ENCODE data around the gene NDUFS3.
"Not testable (repeated sequence)": the region's sequence is repeated elsewhere in the genome, so short reads cannot be mapped to it uniquely, and the experiment has no call there.

The NDUFS3 gene

DNA sequence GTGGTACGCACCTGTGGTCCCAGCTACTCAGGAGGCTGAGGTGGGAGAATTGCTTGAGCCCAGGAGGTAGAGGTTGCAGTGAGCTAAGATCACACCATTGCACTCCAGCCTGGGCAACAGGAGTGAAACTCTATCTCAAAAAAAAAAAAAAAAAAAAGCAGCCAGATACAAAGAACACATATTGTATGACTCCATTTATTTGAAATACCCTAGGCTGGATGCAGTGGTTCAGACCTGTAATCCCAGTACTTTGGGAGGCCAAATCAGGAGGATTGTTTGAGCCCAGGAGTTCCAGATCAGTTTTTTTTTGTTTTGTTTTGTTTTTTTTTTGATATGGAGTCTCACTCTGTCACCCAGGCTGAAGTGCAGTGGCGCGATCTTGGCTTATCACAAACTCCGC is 16.5 kb upstream of the NDUFS3 start:
- DNase-seq, result not testable (repeated sequence)

DNA sequence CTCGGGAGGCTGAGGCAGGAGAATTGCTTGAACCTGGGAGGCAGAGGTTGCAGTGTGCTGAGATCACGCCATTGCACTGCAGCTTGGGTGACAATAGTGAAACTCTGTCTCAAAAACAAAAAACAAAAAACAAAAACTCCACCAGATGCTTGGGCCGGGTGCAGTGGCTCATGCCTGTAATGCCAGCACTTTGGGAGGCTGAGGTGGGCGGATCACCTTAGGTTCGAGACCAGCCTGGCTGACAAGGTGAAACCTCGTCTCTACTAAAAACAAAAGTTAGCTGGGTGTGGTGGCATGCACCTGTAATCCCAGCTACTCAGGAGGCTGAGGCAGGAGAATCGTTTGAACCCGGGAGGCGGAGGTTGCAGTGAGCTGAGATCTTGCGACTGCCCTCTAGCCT is 14.5 kb upstream of the NDUFS3 start:
- DNase-seq, result not testable (repeated sequence)

DNA sequence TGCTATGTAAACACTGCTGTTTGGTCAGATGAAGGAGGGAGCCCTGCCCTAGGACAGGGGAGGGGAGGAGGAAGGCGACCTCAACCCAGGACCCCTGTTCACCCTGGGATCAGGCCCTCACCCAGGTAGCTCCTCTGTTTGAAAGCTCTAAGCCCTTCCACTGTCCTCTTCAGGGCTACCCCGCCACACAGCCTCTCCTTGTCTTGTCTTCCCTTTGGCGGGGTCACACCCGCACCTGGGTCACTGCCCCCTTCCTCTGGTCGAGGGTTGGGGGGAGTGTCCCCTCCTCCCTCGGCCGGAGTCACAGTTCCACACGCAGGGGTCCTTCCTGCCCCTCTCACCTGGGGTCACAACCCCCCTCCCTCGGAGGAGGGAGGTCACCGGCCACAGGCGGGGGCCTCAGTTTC is 13.9 kb upstream of the NDUFS3 start:
- DNase-seq, result no peak

DNA sequence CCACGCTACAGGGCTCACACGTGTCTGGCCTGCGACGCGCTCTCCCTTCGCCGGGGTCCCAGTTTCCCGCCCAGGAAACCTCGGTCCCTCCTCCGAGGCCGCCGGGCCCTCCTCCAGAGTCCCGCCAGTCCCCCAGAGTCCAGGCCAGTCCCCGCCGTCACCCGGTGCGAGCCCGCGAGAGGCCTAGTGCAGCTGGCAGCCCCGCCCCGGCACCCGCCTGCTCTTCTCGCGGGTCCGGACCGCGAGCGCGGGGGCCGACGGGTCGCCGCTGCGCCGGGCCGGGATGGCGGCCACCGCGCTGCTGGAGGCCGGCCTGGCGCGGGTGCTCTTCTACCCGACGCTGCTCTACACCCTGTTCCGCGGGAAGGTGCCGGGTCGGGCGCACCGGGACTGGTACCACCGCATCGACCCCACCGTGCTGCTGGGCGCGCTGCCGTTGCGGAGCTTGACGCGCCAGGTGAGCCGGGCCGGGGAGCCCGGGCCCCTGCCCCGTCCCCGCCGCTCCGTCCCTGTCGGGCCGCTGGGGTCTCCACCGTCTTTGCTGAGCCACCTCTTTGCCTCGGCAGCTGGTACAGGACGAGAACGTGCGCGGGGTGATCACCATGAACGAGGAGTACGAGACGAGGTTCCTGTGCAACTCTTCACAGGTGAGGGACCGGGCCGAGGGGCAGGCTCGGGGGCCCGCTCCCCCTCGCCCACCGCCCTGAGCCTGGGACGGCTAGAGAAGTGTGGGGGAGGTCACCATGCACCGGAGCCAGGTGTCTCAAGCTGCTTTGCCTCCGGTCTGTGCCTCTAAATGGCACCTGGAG is 13.3 kb upstream of the NDUFS3 start, which contains the start of gene PTPMT1:
TSS of gene PTPMT1 (plus strand) at position 260 of the 809 bp plus-strand sequence. CDS start at position 284, 24 bp downstream.
- DNase-seq, result peak; percentile 71

DNA sequence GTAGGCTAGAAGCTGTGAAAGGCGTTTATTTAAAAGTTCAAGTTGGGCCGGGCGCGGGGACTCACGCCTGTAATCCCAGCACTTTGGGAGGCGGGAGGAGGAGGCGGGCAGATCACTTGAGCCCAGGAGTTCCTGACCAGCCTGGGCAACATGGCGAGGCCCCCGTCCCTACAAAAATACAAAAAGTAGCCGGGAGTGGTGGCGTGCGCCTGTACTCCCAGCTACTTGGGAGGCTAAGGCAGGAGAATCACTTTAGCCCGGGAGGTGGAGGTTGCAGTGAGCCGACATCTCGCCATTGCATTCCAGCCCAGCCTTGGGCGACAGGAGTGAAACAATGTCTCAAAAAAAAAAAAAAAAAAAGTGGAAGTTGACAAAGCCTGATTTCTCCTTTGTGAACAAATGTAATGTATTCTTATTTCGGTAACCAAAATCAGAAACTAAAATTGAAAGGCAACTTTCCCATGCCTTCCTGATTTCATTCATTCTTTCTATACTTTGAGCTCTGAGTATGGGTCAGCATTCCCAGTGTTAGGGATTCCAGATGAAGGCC is 12.7 kb upstream of the NDUFS3 start:
- DNase-seq, result peak; percentile 8

DNA sequence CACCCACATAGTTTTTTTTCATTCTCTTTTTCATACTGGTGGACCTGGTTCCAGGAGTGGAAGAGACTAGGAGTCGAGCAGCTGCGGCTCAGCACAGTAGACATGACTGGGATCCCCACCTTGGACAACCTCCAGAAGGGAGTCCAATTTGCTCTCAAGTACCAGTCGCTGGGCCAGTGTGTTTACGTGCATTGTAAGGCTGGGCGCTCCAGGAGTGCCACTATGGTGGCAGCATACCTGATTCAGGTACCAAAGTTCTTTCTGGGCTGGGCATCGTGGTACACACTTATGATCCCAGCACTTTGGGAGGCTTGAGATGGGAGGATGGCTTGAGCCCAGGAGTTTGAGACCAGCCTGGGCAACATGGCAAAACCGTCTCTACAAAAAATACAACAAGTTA is 9.2 kb upstream of the NDUFS3 start:
- no peak for DNase-seq

DNA sequence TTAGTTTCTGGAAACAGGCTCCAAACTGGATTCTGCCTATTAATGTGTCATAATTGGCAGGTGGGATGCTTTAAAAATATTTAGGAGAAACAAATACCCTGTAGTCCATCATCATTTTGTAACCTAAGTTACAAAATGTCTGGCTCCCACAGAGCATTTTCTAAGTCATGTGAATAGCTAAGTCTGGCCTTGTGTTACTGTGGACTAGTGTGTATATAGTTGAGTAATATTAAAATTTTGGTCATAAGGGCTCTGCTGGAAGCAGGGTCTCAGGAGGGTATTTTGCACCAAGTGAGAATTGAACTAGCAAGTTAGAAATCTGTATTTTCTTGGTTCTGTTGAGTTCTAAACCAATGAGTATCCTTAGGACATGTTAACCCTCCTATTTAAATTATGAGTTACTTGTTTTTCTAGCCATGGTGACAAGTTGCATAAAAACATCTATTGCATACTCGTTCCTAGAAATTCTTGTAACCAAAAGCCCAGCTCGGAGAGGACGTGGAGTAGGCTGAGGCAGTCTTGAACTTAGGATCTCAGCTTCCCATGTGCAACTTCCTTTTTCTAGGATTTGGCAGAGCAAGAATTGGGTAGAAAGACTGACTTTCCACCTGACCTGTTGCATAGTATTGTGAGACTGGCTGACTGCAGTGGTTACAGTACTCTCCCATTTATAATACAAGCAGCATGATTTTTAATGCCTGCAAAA is 8.1 kb upstream of the NDUFS3 start:
- no peak for DNase-seq

DNA sequence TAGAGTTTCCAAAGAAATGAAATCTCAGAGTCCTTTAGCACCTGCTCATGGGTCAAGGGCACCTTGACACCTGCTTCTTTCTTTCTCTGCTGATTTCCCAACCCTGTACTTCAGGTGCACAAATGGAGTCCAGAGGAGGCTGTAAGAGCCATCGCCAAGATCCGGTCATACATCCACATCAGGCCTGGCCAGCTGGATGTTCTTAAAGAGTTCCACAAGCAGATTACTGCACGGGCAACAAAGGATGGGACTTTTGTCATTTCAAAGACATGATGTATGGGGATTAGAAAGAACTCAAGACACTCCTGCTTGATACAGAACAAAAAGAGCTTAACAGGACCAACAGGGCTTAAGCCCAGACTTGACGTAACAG is 7.5 kb upstream of the NDUFS3 start:
- DNase-seq, result no peak

DNA sequence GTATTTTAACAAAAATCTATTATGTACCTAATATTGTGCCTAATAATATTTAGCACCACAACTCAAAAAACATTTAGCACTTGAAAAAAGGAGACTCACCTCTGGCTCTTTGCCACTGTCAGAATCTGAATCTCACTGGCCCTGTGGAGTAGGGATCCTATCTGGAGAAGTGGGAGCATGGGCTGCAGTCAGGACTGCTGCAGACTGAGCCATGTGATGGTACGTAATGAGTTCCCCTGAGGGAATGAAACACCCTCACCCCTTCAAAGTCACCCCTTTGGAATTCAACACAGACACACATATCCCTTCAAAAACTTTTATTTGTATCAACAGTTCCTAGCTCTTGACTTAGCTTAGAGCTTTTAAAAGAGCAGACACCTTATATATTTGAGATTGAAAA is 7.0 kb upstream of the NDUFS3 start:
- DNase-seq, result no peak

DNA sequence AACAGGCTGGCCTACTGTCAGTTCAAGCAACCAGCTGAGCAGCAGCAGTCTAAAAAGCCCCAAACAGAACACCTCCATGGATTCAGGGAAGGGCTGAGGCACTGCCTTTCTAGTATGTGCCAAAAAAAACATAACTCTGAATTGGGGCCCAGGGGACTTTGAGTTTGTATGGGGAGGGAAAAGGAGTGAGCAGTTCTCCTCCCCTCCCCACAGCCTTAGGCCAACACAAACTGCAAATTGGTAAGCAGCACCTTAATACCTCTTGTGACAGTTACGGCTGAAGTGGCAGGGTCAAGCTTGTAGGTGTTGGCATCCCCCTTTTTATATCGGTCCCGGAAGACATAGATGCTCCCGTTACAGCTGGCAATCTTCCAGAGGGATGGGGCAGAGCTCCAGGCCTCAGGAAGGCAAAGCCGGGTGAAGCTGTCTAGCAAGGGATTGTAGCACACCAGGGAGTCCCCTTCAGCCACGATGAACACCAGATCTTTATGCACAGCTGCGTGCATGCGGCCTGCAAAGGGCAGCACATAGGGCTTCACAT is 6.1 kb upstream of the NDUFS3 start:
- DNase-seq, result no peak

DNA sequence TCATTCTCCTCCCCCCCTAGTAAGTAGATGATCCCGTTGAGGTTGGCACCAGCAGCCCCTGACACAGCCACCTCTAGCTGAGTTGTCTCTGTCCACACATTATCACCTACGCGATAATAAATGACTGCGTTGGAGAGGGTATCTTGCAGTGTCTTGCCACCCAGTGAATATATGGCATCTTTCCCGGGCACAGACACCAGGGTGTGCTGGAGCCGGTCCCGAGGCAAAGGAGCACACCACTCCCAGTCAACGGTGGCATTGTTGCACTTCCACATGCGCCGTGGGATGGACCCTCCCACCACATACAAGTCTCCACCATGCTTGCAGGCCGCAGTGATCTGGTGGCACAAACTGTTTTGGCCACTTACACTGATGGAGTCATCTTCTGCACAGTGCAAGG is 5.6 kb upstream of the NDUFS3 start:
- DNase-seq, result no peak

DNA sequence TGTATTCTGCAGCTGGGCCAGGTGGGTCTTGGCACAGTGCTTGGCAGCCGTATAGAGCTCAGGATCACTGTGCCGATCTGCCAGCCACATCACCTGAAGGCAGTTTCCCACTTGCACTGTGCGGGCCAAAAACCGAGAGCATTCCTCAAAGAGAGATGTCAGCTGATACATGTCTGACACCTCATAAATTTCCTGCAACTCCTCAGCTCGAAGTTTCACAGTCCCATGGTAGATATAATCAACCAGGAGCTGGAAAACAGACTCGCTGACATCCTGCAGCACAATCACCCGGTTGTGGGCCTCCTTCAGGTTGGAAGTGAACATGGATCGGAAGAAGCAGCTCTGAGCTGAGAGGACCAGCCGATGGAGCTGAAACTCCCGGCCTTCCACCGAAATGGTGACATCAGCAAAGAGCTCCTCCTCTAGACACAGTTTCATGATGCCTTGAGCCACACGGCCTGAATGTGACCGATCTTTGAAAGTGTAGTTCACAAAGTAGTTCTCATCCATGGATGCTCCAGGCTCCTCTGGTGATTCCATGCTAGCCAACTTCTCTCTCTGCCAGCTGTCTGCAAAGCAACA is 1.3 kb upstream of the NDUFS3 start:
- DNase-seq, result no peak

DNA sequence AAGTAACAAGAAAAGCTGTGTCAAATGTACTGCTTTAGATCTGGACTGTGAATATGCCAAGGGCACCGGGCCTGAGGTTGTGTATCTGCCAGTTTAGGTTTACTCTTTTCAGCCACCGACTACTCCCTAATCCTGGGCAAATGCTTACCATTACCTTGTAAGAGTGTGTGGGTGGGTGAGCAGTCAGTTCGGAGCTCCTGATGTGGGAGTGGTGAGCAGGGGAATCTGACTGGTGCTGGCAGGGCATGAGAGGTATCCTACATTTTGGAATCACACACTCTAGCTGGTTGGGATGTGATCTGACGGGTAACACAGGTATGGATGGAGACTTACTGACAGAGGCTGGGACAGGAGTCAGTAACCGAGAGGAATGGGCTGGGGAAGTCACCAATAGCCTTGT is 5.0 kb downstream of the NDUFS3 start:
- no peak for DNase-seq

DNA sequence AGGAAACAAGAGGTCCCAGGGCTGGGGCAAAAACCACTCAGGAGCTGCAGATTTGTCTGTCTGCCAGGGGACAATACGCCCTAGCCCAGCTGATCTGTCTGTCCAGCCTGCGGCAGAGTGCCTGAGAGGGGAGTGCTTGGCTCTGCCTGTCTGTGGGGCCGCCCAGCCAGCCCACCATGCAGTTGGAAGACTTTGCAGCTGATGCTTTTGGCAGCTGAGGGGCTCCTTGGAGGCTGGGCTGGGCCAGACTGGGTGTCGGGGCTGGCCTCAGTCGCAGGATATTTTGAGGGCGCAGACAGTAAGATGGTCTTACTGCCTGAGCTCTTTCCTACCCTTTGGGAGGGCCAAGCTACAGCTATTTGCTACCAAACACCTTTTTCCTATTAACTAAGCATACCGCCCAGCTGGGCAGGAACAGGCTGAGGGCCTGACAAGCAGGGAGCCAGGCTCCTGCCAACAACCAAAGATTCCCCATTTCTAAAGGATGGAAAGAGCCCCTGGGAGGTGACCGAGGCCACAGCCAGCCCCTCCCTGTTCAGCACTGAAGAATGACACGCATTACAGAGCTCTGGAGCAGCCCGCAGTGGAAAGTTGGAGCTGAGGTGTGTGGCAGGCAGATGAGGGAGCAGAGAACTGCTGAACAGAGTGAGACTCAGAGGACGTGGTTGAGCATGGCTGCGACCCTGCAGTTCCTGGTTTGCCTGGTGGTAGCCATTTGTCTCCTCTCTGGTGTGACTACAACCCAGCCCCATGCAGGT is 7.4 kb downstream of the NDUFS3 start, which contains the start of gene FAM180B:
TSS of gene FAM180B (plus strand) at position 581 of the 758 bp plus-strand sequence. CDS start at position 672, 91 bp downstream.
- no peak for DNase-seq

DNA sequence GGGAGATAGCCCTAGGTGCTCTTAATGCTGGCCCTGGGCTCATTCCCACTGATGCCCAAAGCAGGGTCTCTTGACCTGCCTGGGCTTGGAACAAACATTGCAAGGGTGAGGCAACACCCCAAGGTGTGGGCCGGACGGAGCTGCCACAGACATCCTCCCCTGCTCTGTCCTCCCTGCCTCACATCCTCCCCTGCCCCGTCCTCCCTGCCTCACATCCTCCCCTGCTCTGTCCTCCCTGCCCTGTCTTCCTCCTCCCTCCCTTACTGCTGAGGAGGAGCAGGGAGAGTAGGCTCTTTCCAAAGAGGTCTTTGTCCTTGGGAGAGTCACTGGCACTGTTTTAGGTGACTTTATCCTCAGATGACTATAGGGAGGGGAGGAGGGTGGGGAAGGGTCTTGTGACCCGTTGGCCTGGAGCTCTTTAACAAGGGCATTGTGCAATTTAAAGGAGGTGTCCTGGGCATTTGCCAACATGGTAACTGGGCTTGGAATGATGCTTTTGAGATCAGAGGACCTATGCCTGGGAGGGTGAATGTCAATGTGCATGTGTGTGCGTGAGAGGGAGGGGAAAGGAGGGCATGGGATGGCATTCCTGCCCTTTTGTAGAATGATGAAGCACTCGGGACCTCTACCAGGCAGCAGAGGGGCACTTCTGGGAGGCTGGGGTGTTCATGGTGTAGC is 8.3 kb downstream of the NDUFS3 start:
- no peak for DNase-seq

DNA sequence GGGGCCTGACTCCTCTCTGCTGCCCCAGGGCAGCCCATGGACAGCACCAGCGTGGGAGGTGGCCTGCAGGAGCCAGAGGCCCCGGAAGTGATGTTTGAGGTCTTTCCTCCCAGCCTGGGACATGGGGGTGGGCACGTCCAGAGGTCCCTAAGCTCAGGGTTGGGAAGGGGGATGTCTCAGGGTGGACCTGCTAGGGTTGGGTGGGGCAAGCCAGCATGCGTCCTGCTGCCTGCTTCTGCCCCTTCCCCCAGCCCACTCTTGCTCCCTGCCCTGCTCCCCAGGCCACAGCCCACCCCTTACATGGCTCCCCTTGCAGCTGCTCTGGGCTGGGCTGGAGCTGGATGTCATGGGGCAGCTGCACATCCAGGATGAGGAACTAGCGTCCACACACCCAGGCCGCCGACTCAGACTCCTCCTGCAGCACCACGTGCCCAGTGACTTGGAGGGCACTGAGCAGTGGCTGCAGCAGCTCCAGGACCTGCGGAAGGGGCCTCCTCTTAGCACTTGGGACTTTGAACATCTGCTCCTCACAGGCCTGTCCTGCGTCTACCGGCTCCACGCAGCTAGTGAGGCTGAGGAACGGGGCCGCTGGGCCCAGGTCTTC is 9.0 kb downstream of the NDUFS3 start:
- no peak for DNase-seq

DNA sequence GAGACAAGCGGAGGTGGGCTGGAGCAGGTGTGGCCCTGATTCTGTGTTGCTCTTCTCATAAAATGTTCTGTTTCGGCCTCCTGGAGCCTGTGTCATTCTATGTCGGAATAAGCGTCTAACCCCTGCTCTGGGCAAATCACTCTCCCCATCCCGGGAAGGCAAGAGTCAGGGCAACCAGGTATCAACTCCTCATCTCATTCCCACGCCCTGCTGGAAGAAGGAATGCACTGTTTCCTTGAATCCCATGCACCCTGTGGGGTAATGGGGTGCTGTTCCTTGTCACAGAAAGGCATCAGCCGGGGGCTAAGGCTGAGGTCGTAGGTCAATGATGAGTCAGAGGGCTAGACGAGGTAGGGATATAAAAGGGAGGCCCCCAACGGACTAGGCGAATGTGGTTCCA is 10.2 kb downstream of the NDUFS3 start:
- no peak for DNase-seq

DNA sequence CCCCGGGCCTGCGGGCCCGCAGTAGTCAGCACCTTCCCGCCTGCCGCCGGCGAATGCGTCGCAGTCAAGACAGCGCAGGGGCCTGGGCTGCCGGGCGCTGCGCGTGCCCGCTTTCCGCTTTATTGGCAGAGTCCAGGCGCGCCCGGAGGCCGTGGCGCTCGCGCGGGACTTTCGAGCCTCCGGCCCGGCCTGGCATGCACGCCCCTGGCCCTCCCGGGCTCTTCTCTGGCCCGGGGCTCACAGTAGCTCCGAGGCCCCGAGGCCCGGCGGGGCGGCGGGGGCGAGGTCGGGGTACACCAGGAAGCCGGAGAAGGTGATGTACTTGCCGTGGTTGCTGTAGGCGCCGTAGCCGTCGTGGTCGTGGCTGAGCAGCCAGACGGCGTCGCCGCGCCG is 10.7 kb downstream of the NDUFS3 start:
- no peak for DNase-seq

DNA sequence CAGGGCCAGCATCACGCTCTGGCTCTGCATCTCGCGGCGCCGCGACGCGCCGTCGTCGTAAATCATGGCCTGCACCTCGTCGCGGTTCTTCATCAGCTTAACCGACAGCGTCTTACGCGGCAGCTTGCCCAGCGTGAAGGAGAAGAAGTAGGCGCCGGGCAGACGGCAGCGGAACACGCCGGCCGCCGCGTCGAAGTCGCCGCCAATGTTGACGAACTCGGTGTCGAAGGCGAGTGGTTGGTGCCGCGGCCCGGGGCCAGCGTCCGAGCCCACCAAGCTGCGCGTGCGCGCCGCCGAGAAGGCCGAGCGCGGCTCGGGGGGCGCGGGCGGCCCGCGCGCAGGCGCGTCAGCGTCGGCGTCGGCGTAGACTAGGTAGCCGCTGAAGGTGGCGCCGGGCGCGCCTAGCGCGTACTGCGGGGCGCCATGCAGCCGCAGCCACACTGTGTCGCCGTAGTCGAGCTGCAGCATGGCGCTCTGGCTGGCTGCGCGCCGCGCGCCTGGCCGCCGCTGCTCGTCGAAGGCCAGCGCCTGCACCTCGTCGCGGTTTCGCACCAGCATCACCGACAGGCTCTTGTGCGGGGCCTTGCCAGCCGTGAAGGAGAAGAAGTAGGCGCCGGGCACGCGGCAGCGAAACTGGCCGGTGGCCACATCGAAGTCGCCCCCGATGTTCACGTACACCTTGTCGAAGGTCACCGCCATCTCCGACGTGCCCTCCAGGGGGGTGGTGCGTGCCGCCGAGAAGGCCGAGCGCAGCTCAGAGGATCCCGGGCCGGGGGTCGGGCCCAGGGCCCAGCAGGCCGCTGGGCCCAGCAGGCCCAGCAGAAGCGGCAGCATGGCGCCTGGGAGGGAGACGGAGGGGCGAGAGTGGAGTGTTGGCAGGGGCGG is 11.3 kb downstream of the NDUFS3 start:
- DNase-seq, result no peak

DNA sequence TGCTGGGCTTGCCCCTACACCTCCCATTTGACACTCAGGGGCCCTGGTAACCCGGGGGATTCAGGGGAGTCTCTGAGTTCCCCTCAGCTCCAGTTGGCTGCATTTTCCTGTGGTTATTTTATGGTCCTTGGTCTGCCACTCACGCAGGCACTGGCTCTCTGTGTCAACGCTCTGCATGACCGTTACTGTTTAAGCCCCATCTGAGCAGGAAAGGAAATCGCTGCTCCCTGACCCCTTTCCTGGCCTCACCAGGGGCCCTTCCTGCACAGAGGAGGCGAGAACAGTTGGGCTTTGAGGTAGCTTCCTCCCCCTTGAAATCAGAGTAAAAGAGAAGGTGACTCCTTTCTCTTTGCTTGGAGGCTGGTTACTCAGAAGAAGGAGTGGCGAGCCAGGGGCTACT is 12.9 kb downstream of the NDUFS3 start:
- DNase-seq, result no peak
